GM10266 (cell line): ENCODE data around the gene GPX4.

Experiments
- DNase-seq: peaks from one replicate; pipeline ENCODE4 v3.0.0; 2012; ENCODE audit errors: extremely low spot score
- CTCF ChIP-seq: IDR thresholded peaks from 2 replicates; pipeline ENCODE4 v1.5.1; 2012; ENCODE audit warnings: mild to moderate bottlenecking, low read depth; ENCODE audit not compliant: control insufficient read depth, insufficient read depth; ENCODE audit errors: missing control alignments

Gene GPX4

GRCh38 chr19:1106841-1107660 is 3.3 kb downstream of the GPX4 start:
- TF ChIP-seq CTCF = peak; percentile 34
- no peak for DNase-seq

GRCh38 chr19:1107661-1108261 is 4.0 kb downstream of the GPX4 start:
- TF ChIP-seq CTCF = no peak
- DNase-seq = no peak

GRCh38 chr19:1108291-1109031 is 4.7 kb downstream of the GPX4 start:
- no peak for TF ChIP-seq CTCF
- no peak for DNase-seq

- DNase-seq = no peak
- TF ChIP-seq CTCF = no peak
These were observed 5.3 kb downstream of the GPX4 start for GRCh38 chr19:1109032-1109551.

- no peak for TF ChIP-seq CTCF
These were observed 6.2 kb downstream of the GPX4 start for GRCh38 chr19:1109697-1110671.

GRCh38 chr19:1110809-1111640 is 7.2 kb downstream of the GPX4 start:
- no peak for DNase-seq
- TF ChIP-seq CTCF = no peak

More at GRCh38 chr19:1109697-1110671, 6.2 kb downstream of the GPX4 start:
- no peak for DNase-seq
